BLaER1 treated with 17β-estradiol and CSF1 and Interleukin-3, amounts not matched to agents 10 nM and 100 nM (cell line): ENCODE data around the gene DLG2.

Experiments
- H3K27ac ChIP-seq, 11 experiments: shearing (Covaris generic); formaldehyde crosslinking; 2 replicates each; pipeline ENCODE4 v1.8.1; 2022
- H3K27me3 ChIP-seq, 11 experiments: shearing (Covaris generic); formaldehyde crosslinking; 2 replicates each; pipeline ENCODE4 v1.8.1; 2022
- H3K36me3 ChIP-seq, 11 experiments: shearing (Covaris generic); formaldehyde crosslinking; 2 replicates each; pipeline ENCODE4 v1.8.1; 2022
- H3K4me1 ChIP-seq, 10 experiments: shearing (Covaris generic); formaldehyde crosslinking; 2 replicates each; pipeline ENCODE4 v1.8.1; 2022
- H3K4me2 ChIP-seq, 11 experiments: shearing (Covaris generic); formaldehyde crosslinking; 2 replicates each; pipeline ENCODE4 v1.8.1; 2022
- H3K4me3 ChIP-seq, 10 experiments: shearing (Covaris generic); formaldehyde crosslinking; 2 replicates each; pipeline ENCODE4 v1.8.1; 2022
- H3K9ac ChIP-seq, 11 experiments: shearing (Covaris generic); formaldehyde crosslinking; 2 replicates each; pipeline ENCODE4 v1.8.1; 2022
- H3K9me3 ChIP-seq, 11 experiments: shearing (Covaris generic); formaldehyde crosslinking; replicated peaks in 1 of 11; 2 replicates each; pipeline ENCODE4 v1.8.1; 2022
- H4K20me1 ChIP-seq, 11 experiments: shearing (Covaris generic); formaldehyde crosslinking; 2 replicates each; pipeline ENCODE4 v1.8.1; 2022
- Cebpa-rat ChIP-seq, 11 experiments: shearing (Covaris generic); IDR thresholded peaks; 2 replicates each; pipeline ENCODE4 v1.8.1; 2022

DLG2 gene

GRCh38 chr11:83409476-83409875 is 2217.7 kb downstream of the DLG2 start:
- Histone ChIP-seq H3K4me3 (no peak overlapping the region), H3K9ac (no peak overlapping the region), H3K4me2 (no peak overlapping the region), H3K27me3 (no peaks in the 10 kb centered on the region), H3K36me3 (no peaks in the 10 kb centered on the region), H3K27ac (no peak overlapping the region), H3K9me3 (no peaks in the 10 kb centered on the region), H3K4me1 (no peaks in the 10 kb centered on the region), H4K20me1 (no peaks in the 10 kb centered on the region)
- no peak for TF ChIP-seq Cebpa-rat (IDR thresholded peaks at IDR 0.05)

GRCh38 chr11:83408946-83409345 is 2218.2 kb downstream of the DLG2 start:
- Histone ChIP-seq H4K20me1 (no peaks in the 10 kb centered on the region), H3K4me1 (no peaks in the 10 kb centered on the region), H3K4me3 (no peak overlapping the region), H3K9me3 (no peaks in the 10 kb centered on the region), H3K9ac (no peak overlapping the region), H3K27me3 (no peaks in the 10 kb centered on the region), H3K27ac (no peak overlapping the region), H3K36me3 (no peaks in the 10 kb centered on the region), H3K4me2 (no peak overlapping the region)
- no peak for TF ChIP-seq Cebpa-rat (IDR thresholded peaks at IDR 0.05)
